Trophoblast cell (in vitro differentiated cells and primary cell): ENCODE data around the gene MEGF6.
"Not testable (repeated sequence)": the region's sequence is repeated elsewhere in the genome, so short reads cannot be mapped to it uniquely, and the experiment has no call there.

ENCODE experiments used
- DNase-seq, 2 donors: peaks; one replicate each; pipeline ENCODE4 v3.0.0-alpha.2; 2016
- H2AFZ ChIP-seq: 2 replicates; pipeline ENCODE4 v1.6.1; 2013; ENCODE audit warnings: low read length, moderate library complexity, mild to moderate bottlenecking; ENCODE audit not compliant: insufficient read depth, poor library complexity
- H2AK5ac ChIP-seq: 2 replicates; pipeline ENCODE4 v1.6.1; 2013; ENCODE audit warnings: mild to moderate bottlenecking, low read length
- H2BK120ac ChIP-seq: 2 replicates; pipeline ENCODE4 v1.6.1; 2013; ENCODE audit warnings: low read length, mild to moderate bottlenecking, moderate library complexity; ENCODE audit not compliant: insufficient read depth, poor library complexity
- H2BK12ac ChIP-seq: 2 replicates; pipeline ENCODE4 v1.6.1; 2013; ENCODE audit warnings: mild to moderate bottlenecking, low read length, moderate library complexity
- H2BK5ac ChIP-seq: 2 replicates; pipeline ENCODE4 v1.6.1; 2013; ENCODE audit warnings: low read length, low read depth, moderate library complexity, mild to moderate bottlenecking; ENCODE audit not compliant: poor library complexity
- H3K14ac ChIP-seq: 2 replicates; pipeline ENCODE4 v1.6.1; 2013; ENCODE audit warnings: mild to moderate bottlenecking, low read length
- H3K18ac ChIP-seq: 2 replicates; pipeline ENCODE4 v1.6.1; 2013; ENCODE audit warnings: mild to moderate bottlenecking, low read length
- H3K23ac ChIP-seq: 2 replicates; pipeline ENCODE4 v1.6.1; 2013; ENCODE audit warnings: low read length
- H3K27ac ChIP-seq: 2 replicates; pipeline ENCODE4 v1.5.1; 2013; ENCODE audit warnings: low read depth, mild to moderate bottlenecking, inconsistent platforms, low read length, moderate library complexity
- H3K27me3 ChIP-seq: 2 replicates; pipeline ENCODE4 v1.6.1; 2013; ENCODE audit warnings: inconsistent platforms, mild to moderate bottlenecking, low read length, moderate library complexity; ENCODE audit not compliant: insufficient read depth
- H3K36me3 ChIP-seq, 2 experiments: 1 replicate in 1 of 2; 2 replicates in 1 of 2; pipeline ENCODE4 v1.6.1; 2013; ENCODE audit warnings: low read length in 2 of 2, mild to moderate bottlenecking in 2 of 2, moderate library complexity in 1 of 2; ENCODE audit not compliant: insufficient read depth in 2 of 2, control insufficient read depth in 1 of 2
- H3K4ac ChIP-seq: 2 replicates; pipeline ENCODE4 v1.6.1; 2013; ENCODE audit warnings: low read depth, mild to moderate bottlenecking, low read length, moderate library complexity
- H3K4me1 ChIP-seq, 2 experiments: 1 replicate in 1 of 2; 2 replicates in 1 of 2; pipeline ENCODE4 v1.6.1; 2013; ENCODE audit warnings: low read length in 2 of 2, mild to moderate bottlenecking in 2 of 2, moderate library complexity in 1 of 2; ENCODE audit not compliant: insufficient read depth in 2 of 2, control insufficient read depth in 1 of 2
- H3K4me2 ChIP-seq: 2 replicates; pipeline ENCODE4 v1.6.1; 2013; ENCODE audit warnings: inconsistent platforms, mild to moderate bottlenecking, low read length, moderate library complexity
- H3K4me3 ChIP-seq: 2 replicates; pipeline ENCODE4 v1.5.1; 2013; ENCODE audit warnings: mild to moderate bottlenecking, low read depth, low read length, inconsistent platforms
- H3K79me1 ChIP-seq: one replicate; pipeline ENCODE4 v1.6.1; 2013; ENCODE audit warnings: low read length
- H3K79me2 ChIP-seq: 2 replicates; pipeline ENCODE4 v1.6.1; 2013; ENCODE audit warnings: low read length, mild to moderate bottlenecking; ENCODE audit not compliant: control insufficient read depth, insufficient read depth, poor library complexity
- H3K9ac ChIP-seq: 2 replicates; pipeline ENCODE4 v1.6.1; 2013; ENCODE audit warnings: mild to moderate bottlenecking, low read length
- H3K9me3 ChIP-seq: 2 replicates; pipeline ENCODE4 v1.6.1; 2013; ENCODE audit warnings: low read depth, mild to moderate bottlenecking, control low read depth, inconsistent platforms, low read length; ENCODE audit not compliant: insufficient read depth
- H4K12ac ChIP-seq: 2 replicates; pipeline ENCODE4 v1.6.1; 2013; ENCODE audit warnings: low read depth, mild to moderate bottlenecking, low read length, moderate library complexity
- H4K8ac ChIP-seq: 2 replicates; pipeline ENCODE4 v1.6.1; 2013; ENCODE audit warnings: low read depth, mild to moderate bottlenecking, low read length, moderate library complexity
- H4K91ac ChIP-seq: one replicate; pipeline ENCODE4 v1.6.1; 2013; ENCODE audit warnings: low read depth, mild to moderate bottlenecking, low read length, moderate library complexity
- WGBS: extraction: QIAGEN DNeasy Blood & Tissue Kit; methylation state at CpG from one replicate; pipeline ENCODE4 v1.1.7; 2013; ENCODE audit warnings: missing lambda C conversion rate; ENCODE audit not compliant: insufficient read length, insufficient coverage; ENCODE audit errors: extremely low coverage; 5-methylcytosine and 5-hydroxymethylcytosine counted together

The MEGF6 gene

GRCh38 chr1:3575993-3576392 is 35.3 kb downstream of the MEGF6 start:
- no CpG with 5 or more reads among the region's 15 CpGs for WGBS
- H3K14ac ChIP-seq = no peak overlapping the region
- no peak overlapping the region for H2BK5ac ChIP-seq
- no peak overlapping the region for H4K91ac ChIP-seq
- H2BK12ac ChIP-seq = no peak overlapping the region
- H3K18ac ChIP-seq = no peak overlapping the region
- no peak overlapping the region for H3K9ac ChIP-seq
- H2AK5ac ChIP-seq = no peak overlapping the region
- H4K12ac ChIP-seq = no peak overlapping the region
- no peaks in the 10 kb centered on the region for H3K36me3 ChIP-seq
- no peaks in the 10 kb centered on the region for H3K4me1 ChIP-seq
- no peak overlapping the region for H4K8ac ChIP-seq
- no peak overlapping the region for H3K23ac ChIP-seq
- no peak overlapping the region for H2BK120ac ChIP-seq
- H3K9me3 ChIP-seq = peaks cover 15% of the 10 kb centered on the region
- H3K79me2 ChIP-seq = no peaks in the 10 kb centered on the region
- no peak overlapping the region for H2AFZ ChIP-seq
- no peak overlapping the region for H3K4me3 ChIP-seq
- H3K79me1 ChIP-seq = no peaks in the 10 kb centered on the region
- H3K4me2 ChIP-seq = no peak overlapping the region
- H3K4ac ChIP-seq = no peak overlapping the region
- H3K27ac ChIP-seq = no peak overlapping the region
- DNase-seq = no peak
- H3K27me3 ChIP-seq = no peaks in the 10 kb centered on the region

GRCh38 chr1:3575515-3575914 is 35.8 kb downstream of the MEGF6 start:
- not testable (repeated sequence) for H3K36me3 ChIP-seq, H3K4me3 ChIP-seq, H3K4me1 ChIP-seq, H2BK12ac ChIP-seq, H2AK5ac ChIP-seq, H3K27ac ChIP-seq, H4K12ac ChIP-seq, H4K91ac ChIP-seq, H3K23ac ChIP-seq, H4K8ac ChIP-seq, H3K79me1 ChIP-seq, H3K14ac ChIP-seq, H3K27me3 ChIP-seq, H3K18ac ChIP-seq, H2BK120ac ChIP-seq, H2BK5ac ChIP-seq, H2AFZ ChIP-seq, H3K4me2 ChIP-seq, DNase-seq, H3K4ac ChIP-seq, H3K79me2 ChIP-seq, H3K9ac ChIP-seq
- WGBS = no CpG with 5 or more reads among the region's 6 CpGs
- peaks cover 15% of the 10 kb centered on the region for H3K9me3 ChIP-seq

GRCh38 chr1:3573500-3573899 is 37.8 kb downstream of the MEGF6 start:
- Histone ChIP-seq H3K9me3 (peaks cover 15% of the 10 kb centered on the region), H3K79me2 (no peaks in the 10 kb centered on the region), H3K23ac (no peak overlapping the region), H3K27ac (no peak overlapping the region), H2BK5ac (no peak overlapping the region), H3K36me3 (no peaks in the 10 kb centered on the region), H4K8ac (no peak overlapping the region), H3K4me3 (no peak overlapping the region), H3K18ac (no peak overlapping the region), H2AFZ (no peak overlapping the region), H2BK120ac (no peak overlapping the region), H4K91ac (no peak overlapping the region), H3K4me2 (no peak overlapping the region), H2AK5ac (no peak overlapping the region), H3K9ac (no peak overlapping the region), H4K12ac (no peak overlapping the region), H3K4me1 (no peaks in the 10 kb centered on the region), H3K14ac (no peak overlapping the region), H3K27me3 (no peaks in the 10 kb centered on the region), H2BK12ac (no peak overlapping the region), H3K79me1 (no peaks in the 10 kb centered on the region), H3K4ac (no peak overlapping the region)
- no CpG with 5 or more reads among the region's 9 CpGs for WGBS
- DNase-seq = no peak

DNA sequence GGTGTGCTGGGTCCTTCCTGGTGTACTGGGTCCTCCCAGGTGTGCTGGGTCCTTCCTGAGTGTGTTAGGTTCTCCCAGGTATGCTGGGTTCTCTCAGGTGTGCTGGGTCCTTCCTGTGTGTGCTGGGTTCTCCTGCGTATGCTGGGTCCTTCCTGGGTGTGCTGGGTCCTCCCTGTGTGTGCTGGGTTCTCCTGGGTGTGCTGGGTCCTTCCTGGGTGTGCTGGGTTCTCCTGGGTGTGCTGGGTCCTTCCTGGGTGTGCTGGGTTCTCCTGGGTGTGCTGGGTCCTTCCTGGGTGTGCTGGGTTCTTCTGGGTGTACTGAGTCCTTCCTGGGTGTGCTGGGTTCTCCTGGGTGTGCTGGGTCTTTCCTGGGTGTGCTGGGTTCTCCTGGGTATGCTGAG is 38.7 kb downstream of the MEGF6 start:
- not testable (repeated sequence) for DNase-seq, H2BK12ac ChIP-seq, H3K4me3 ChIP-seq, H2AFZ ChIP-seq, H4K91ac ChIP-seq, H3K23ac ChIP-seq, H3K14ac ChIP-seq, H4K12ac ChIP-seq, H2AK5ac ChIP-seq, H3K27me3 ChIP-seq, H3K4me2 ChIP-seq, H3K18ac ChIP-seq, H4K8ac ChIP-seq, H3K4ac ChIP-seq, H3K27ac ChIP-seq, H2BK5ac ChIP-seq, H3K36me3 ChIP-seq, H3K79me1 ChIP-seq, H2BK120ac ChIP-seq, H3K4me1 ChIP-seq, H3K79me2 ChIP-seq, H3K9ac ChIP-seq
- H3K9me3 ChIP-seq = peaks cover 15% of the 10 kb centered on the region
- no CpG with 5 or more reads among the region's 1 CpG for WGBS
